ENCODE data around the gene DHX30. TPM values are rescaled to one million over a fixed set of nuclear protein-coding genes. Genes with fewer than 3 reads are reported as not detected.

DHX30 gene
- total RNA-seq, 2 experiments from 2014 or later: 81.6 to 82.3 TPM

- intact Hi-C loops (cut with DNase I, micrococcal nuclease): no loop called here
- CTCF ChIA-PET: no interaction called here
- H3K27me3 Mint-ChIP-seq: no peaks in the 10 kb centered on the region
- no peak overlapping the region for H3K4me3 Mint-ChIP-seq
- no peaks in the 10 kb centered on the region for H3K9me3 Mint-ChIP-seq (ENCODE audit: low read depth)
- POLR2A ChIA-PET: no interaction called here
- peaks cover 41% of the 10 kb centered on the region for H3K36me3 Mint-ChIP-seq (ENCODE audit: low read depth)
- H3K27ac Mint-ChIP-seq: no peak overlapping the region
- H3K4me1 Mint-ChIP-seq: no peaks in the 10 kb centered on the region
- no peak for ATAC-seq
- no peak for DNase-seq
Measured at GRCh38 chr3:47847801-47848518, 45.0 kb downstream of the DHX30 start.

GRCh38 chr3:47848599-47849117 is 45.7 kb downstream of the DHX30 start:
- Mint-ChIP-seq H3K27me3 (no peaks in the 10 kb centered on the region), H3K4me1 (no peaks in the 10 kb centered on the region), H3K9me3 (ENCODE audit: low read depth) (no peaks in the 10 kb centered on the region), H3K4me3 (no peak overlapping the region), H3K36me3 (ENCODE audit: low read depth) (peaks cover 34% of the 10 kb centered on the region), H3K27ac (no peak overlapping the region)
- DNase-seq: no peak
- ChIA-PET CTCF (no interaction called here), POLR2A (no interaction called here)
- intact Hi-C loops (cut with DNase I, micrococcal nuclease): no loop called here
- no peak for ATAC-seq

GRCh38 chr3:47849186-47849698 is 46.3 kb downstream of the DHX30 start:
- Mint-ChIP-seq H3K36me3 (ENCODE audit: low read depth) (peaks cover 30% of the 10 kb centered on the region), H3K4me3 (no peak overlapping the region), H3K27ac (no peak overlapping the region), H3K4me1 (no peaks in the 10 kb centered on the region), H3K9me3 (ENCODE audit: low read depth) (no peaks in the 10 kb centered on the region), H3K27me3 (no peaks in the 10 kb centered on the region)
- intact Hi-C loops (cut with DNase I, micrococcal nuclease): no loop called here
- CTCF ChIA-PET: interaction anchor here (1.0 kb wide), 1 partner anchor 12 kb away, joined by 3 read pairs; no protein-coding TSS in a partner anchor
- POLR2A ChIA-PET: no interaction called here
- ATAC-seq (no peak), DNase-seq (no peak)

GRCh38 chr3:47849699-47850563 is 47.0 kb downstream of the DHX30 start:
- no peak for DNase-seq
- Mint-ChIP-seq H3K4me1 (no peaks in the 10 kb centered on the region), H3K4me3 (no peak overlapping the region), H3K9me3 (ENCODE audit: low read depth) (no peaks in the 10 kb centered on the region), H3K27ac (peak overlapping the region; percentile 51), H3K27me3 (no peaks in the 10 kb centered on the region), H3K36me3 (ENCODE audit: low read depth) (peaks cover 24% of the 10 kb centered on the region)
- ChIA-PET POLR2A (no interaction called here), CTCF (interaction anchor here (1.0 kb wide), 1 partner anchor 12 kb away, joined by 3 read pairs; no protein-coding TSS in a partner anchor)
- intact Hi-C loops (cut with DNase I, micrococcal nuclease): loop anchor here in 1 of 2 experiments (10.0 kb wide), 1 partner anchor 305 kb away; no protein-coding TSS in a partner anchor
- peak; percentile 50 for ATAC-seq

- ATAC-seq (no peak), DNase-seq (no peak)
- Mint-ChIP-seq H3K9me3 (ENCODE audit: low read depth) (no peaks in the 10 kb centered on the region), H3K36me3 (ENCODE audit: low read depth) (peaks cover 20% of the 10 kb centered on the region), H3K4me1 (no peaks in the 10 kb centered on the region), H3K27ac (no peak overlapping the region), H3K4me3 (no peak overlapping the region), H3K27me3 (no peaks in the 10 kb centered on the region)
- intact Hi-C loops (cut with DNase I, micrococcal nuclease): loop anchor here in 1 of 2 experiments (10.0 kb wide), 1 partner anchor 304 kb away; no protein-coding TSS in a partner anchor
- ChIA-PET POLR2A (interaction anchor here (0.6 kb wide), 1 partner anchor 540 kb away, joined by 3 read pairs; no protein-coding TSS in a partner anchor), CTCF (interaction anchor here (0.5 kb wide), 1 partner anchor 12 kb away, joined by 3 read pairs; no protein-coding TSS in a partner anchor)
Measured at GRCh38 chr3:47850564-47851410, 47.8 kb downstream of the DHX30 start.

GRCh38 chr3:47851888-47852603 is 49.1 kb downstream of the DHX30 start:
- DNase-seq: no peak
- no peak overlapping the region for H3K4me3 Mint-ChIP-seq
- no peaks in the 10 kb centered on the region for H3K9me3 Mint-ChIP-seq (ENCODE audit: low read depth)
- CTCF ChIA-PET: interaction anchor here (1.3 kb wide), 1 partner anchor 28 kb away, joined by 3 read pairs; no protein-coding TSS in a partner anchor
- no peak for ATAC-seq
- intact Hi-C loops (cut with DNase I, micrococcal nuclease): loop anchor here in 1 of 2 experiments (10.0 kb wide), 1 partner anchor 303 kb away; no protein-coding TSS in a partner anchor
- no peaks in the 10 kb centered on the region for H3K4me1 Mint-ChIP-seq
- POLR2A ChIA-PET: no interaction called here
- H3K36me3 Mint-ChIP-seq (ENCODE audit: low read depth): peaks cover 14% of the 10 kb centered on the region
- H3K27me3 Mint-ChIP-seq: no peaks in the 10 kb centered on the region
- H3K27ac Mint-ChIP-seq: no peak overlapping the region

DNA sequence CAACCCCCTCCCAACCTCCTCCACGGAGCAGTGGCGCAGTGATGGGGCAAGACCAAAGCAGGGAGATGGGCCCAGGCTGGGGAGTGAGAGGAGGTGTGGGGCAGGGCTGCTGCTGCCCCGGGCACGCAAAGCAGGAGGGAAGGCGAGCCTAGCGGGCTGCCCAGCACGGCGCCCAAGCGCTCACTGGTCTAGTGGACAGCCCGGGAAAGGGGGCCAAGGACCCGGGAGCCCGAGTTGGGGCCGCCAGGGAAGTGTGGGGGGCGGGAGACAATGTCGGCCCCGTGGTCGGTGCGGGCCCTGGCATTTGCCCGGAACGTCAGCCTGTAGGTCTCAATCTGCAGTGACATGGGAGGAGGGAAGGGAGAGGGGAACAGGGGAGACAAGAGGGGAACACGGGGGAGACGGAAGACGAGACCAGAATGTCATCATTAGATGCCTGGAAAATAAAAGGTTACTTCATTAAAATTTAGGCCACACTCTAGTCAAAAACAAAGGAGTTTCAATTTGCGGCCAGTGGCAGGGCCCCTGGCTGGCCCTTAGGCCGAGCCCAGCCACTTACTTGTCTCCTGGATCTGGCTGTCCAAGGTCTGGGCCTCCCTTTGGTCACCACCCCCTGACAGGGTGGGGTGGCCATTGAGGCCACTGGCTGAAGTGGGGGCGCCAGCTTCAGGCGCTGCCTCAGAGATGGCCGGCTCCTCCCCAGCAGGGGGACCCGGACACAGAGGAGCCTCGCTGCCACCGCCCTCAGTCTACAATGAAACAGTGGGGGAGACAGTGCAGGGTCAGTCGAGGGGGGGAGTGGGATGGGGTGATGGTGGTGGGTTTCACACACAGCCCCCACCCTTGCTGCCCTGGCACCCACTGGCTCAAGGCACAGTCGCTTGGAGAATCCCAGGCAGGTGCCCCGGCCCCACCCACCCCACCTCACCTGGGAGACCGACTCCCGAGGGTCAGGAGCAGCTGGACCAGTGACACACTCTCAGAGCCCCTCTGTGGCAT is 50.0 kb downstream of the DHX30 start:
- ChIA-PET CTCF (interaction anchor here (1.3 kb wide), 1 partner anchor 29 kb away, joined by 3 read pairs; no protein-coding TSS in a partner anchor), POLR2A (no interaction called here)
- no peak for ATAC-seq
- Mint-ChIP-seq H3K27ac (no peak overlapping the region), H3K36me3 (ENCODE audit: low read depth) (peaks cover 11% of the 10 kb centered on the region), H3K4me1 (no peaks in the 10 kb centered on the region), H3K27me3 (no peaks in the 10 kb centered on the region), H3K9me3 (ENCODE audit: low read depth) (no peaks in the 10 kb centered on the region), H3K4me3 (no peak overlapping the region)
- intact Hi-C loops (cut with DNase I, micrococcal nuclease): loop anchor here in 1 of 2 experiments (10.0 kb wide), 1 partner anchor 302 kb away; no protein-coding TSS in a partner anchor
- no peak for DNase-seq

- no peak for DNase-seq
- Mint-ChIP-seq H3K9me3 (ENCODE audit: low read depth) (no peaks in the 10 kb centered on the region), H3K4me3 (no peak overlapping the region), H3K4me1 (no peaks in the 10 kb centered on the region), H3K27ac (no peak overlapping the region), H3K27me3 (no peaks in the 10 kb centered on the region), H3K36me3 (ENCODE audit: low read depth) (peaks cover 8% of the 10 kb centered on the region)
- POLR2A ChIA-PET: no interaction called here
- intact Hi-C loops (cut with DNase I, micrococcal nuclease): loop anchor here in 1 of 2 experiments (10.0 kb wide), 1 partner anchor 301 kb away; no protein-coding TSS in a partner anchor
- CTCF ChIA-PET: interaction anchor here (0.5 kb wide), 1 partner anchor 17 kb away, joined by 3 read pairs; no protein-coding TSS in a partner anchor
- no peak for ATAC-seq
Measured at GRCh38 chr3:47854267-47854666, 51.3 kb downstream of the DHX30 start.

DNA sequence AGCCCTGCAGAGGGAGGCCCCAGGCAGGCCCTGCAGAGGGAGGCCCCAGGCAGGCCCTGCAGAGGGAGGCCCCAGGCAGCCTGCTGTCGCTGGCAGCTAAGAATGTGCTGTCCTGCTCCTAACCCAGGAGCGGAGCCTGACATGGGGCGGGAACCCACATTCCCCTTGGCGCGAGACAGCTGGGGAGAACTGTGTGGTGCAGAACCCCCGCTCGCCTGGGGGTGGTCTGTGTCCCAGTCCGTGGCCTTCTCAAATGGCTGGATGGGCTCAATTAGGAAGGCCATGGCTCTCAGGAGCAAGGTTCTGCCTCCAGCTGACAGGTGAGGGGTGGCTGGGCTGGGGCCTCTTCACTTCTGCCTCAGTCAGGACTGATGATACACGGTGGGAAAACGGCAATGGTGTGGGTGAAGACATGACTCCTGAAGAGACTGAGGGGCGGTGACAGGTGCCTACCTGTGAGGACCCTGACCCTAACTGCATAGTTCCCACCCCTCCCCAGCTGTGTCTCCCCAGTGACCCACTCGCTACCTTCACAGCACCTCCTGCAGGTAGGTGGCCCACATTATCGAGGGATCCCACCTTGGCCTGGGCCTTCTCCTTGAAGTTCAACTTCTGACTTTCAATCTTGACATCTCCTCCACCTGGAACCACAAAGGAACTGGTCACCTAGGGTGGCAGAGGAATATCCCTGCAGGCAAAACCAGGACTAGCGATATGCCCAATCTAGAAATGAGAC is 52.0 kb downstream of the DHX30 start:
- DNase-seq (no peak), ATAC-seq (no peak)
- no peaks in the 10 kb centered on the region for H3K9me3 Mint-ChIP-seq (ENCODE audit: low read depth)
- H3K4me3 Mint-ChIP-seq: no peak overlapping the region
- intact Hi-C loops (cut with DNase I, micrococcal nuclease): loop anchor here in 1 of 2 experiments (10.0 kb wide), 1 partner anchor 300 kb away; no protein-coding TSS in a partner anchor
- no peaks in the 10 kb centered on the region for H3K4me1 Mint-ChIP-seq
- H3K36me3 Mint-ChIP-seq (ENCODE audit: low read depth): peaks cover 8% of the 10 kb centered on the region
- ChIA-PET CTCF (interaction anchor here (0.5 to 0.9 kb wide), 2 partner anchors 17 kb away, joined by 3 read pairs; no protein-coding TSS in a partner anchor), POLR2A (no interaction called here)
- H3K27me3 Mint-ChIP-seq: no peaks in the 10 kb centered on the region
- no peak overlapping the region for H3K27ac Mint-ChIP-seq

Measured in activated CD4-positive, alpha-beta T cell treated with anti-CD3 and anti-CD28 coated beads for 36 hours (primary cell).